Suppressor macrophage treated with lipopolysaccharide for 1 hour (primary cell): ENCODE results near the gene RPL6.

Experiments used
- DNase-seq, 3 donors: peaks; one replicate each; pipeline ENCODE4 v3.0.0-alpha.2; 2020 to 2022

RPL6 gene

GRCh38 chr12:112375105-112375504 is 34.3 kb downstream of the RPL6 start:
- DNase-seq: no peak

GRCh38 chr12:112374166-112374740 is 35.2 kb downstream of the RPL6 start:
- DNase-seq: no peak

- no peak for DNase-seq
These were observed 38.4 kb downstream of the RPL6 start for GRCh38 chr12:112370868-112371510.

GRCh38 chr12:112370199-112370598 is 39.2 kb downstream of the RPL6 start:
- no peak for DNase-seq

GRCh38 chr12:112368856-112369255 is 40.5 kb downstream of the RPL6 start:
- DNase-seq: no peak

GRCh38 chr12:112367965-112368364 is 41.4 kb downstream of the RPL6 start:
- DNase-seq: no peak

GRCh38 chr12:112362310-112362709 is 47.1 kb downstream of the RPL6 start:
- DNase-seq: no peak

GRCh38 chr12:112361271-112361670 is 48.1 kb downstream of the RPL6 start:
- no peak for DNase-seq

- no peak for DNase-seq
These were observed 50.1 kb downstream of the RPL6 start for GRCh38 chr12:112359290-112359689.

- DNase-seq: no peak
These were observed 52.2 kb downstream of the RPL6 start for GRCh38 chr12:112357214-112357613.
